Fibroblast of upper back skin (primary cell): ENCODE results near the gene SLC2A5.
A peak's percentile ranks its signal among the peaks of the same experiment; 100 is the strongest.
"Not testable (repeated sequence)": the region's sequence is repeated elsewhere in the genome, so short reads cannot be mapped to it uniquely, and the experiment has no call there.

ENCODE experiments used
- DNase-seq: peaks from one replicate; pipeline ENCODE4 v3.0.0-alpha.2; 2013

SLC2A5 gene

DNA sequence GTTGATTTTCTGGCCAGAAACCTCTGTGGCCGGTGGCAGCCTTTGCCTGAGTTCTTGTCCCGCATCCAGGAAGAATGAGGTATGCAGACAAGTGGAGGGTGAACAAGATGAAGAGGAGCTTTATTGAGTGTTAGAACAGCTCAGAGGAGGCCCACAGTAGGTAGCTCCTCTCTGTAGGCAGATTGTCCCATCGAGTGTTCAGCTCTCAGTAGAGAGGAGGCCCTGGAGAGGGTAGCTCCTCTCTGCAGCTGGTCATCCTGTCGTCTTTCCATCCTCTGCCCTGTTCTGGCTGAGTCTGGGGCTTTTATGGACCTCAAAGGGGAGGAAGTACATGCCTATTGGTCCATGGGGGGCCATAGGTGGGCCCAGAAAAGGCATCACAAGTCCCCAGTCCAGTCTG is 38.4 kb downstream of the SLC2A5 start:
- DNase-seq, result not testable (repeated sequence)

DNA sequence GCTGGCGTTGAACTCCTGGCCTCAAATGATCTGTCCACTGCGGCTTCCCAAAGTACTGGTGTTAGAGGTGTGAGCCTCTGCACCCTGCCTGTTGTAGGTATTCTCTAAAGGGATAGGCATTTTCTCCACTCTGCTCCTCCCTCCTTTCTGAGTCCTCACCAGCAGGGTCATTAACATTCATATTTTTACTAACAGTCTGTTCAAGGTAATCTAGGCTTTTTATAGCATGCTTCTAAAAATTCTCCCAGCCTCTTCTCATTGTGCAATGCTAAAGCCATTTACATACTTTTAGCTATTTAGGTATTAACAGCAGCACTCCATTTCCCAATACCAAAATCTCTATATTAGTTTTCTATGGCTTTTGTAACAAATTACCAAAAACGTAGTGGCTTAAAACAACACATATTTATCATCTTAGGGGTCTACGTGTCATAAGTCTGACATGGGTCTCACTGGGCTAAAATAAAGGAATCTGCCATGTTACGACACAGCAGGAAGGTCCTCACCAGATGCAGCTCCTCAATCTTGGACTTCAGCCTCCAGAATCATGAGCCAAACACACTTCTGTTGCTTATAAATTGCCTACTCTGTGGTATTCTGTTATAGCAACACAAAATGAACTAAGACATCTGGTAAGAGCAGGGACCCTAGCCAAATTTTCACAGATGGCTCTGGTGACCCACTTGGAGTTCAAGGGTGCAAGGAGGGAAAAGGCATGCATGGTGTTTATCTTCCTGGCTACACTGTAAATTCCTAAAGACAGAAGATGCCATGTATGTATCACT is 40.3 kb downstream of the SLC2A5 start:
- DNase-seq, result peak; percentile 32

DNA sequence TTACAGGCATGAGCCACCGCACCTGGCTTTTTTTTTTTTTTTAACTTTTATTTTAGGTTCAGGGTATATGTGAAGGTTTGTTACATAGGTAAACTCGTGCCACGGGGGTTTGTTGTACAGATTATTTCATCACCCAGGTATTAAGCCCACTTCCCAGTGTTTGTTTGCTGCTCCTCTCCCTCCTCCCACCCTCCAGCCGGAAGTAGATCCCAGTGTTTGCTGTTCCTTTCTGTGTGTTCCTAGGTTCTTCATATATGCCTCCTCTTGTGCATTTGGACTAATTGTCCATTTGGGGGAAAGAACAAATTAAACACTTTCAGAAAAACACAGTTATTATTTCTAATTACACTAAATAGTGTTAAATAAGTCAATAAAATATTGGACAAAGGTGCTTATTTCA is 42.1 kb downstream of the SLC2A5 start:
- DNase-seq, result no peak

DNA sequence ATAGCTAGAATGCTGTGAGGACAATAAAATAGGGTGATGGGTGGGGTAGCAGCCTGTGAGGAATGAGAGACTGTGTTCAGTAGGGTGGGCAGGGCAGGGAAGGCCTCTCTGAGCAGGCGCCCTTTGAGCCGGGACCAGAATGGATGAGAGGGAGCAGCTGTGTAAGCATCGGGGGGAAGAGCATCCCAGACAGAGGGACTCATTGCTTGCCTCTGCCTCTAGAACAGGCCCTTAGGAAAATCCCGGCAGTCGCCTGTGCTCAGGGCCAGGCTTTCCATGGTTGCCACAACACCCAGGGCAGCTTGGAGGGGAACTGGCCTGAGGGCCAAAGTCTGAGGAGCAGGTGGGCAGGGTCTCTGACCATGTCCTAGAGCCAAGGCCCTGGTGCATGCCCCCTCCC is 44.0 kb downstream of the SLC2A5 start:
- no peak for DNase-seq

DNA sequence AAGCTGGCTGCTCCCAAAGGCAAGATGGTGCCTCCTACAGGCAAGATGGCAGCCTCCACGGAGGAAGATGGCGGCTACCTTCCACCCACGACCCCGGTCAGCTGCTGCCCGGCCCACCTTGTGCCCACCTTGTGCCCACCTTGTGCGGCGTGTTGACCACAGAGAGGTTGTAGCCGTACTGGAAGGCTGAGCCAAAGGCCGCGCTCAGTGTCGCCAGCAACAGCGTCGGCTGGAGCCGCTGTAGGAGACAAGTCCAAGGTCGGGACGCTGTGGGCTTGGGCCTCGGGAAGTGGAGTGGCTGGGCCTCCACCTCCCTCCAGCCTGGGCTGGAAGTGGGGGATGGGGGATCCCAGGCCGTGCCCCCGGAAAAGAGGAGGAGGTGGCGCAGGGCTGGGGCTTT is 44.6 kb downstream of the SLC2A5 start:
- DNase-seq, result no peak

DNA sequence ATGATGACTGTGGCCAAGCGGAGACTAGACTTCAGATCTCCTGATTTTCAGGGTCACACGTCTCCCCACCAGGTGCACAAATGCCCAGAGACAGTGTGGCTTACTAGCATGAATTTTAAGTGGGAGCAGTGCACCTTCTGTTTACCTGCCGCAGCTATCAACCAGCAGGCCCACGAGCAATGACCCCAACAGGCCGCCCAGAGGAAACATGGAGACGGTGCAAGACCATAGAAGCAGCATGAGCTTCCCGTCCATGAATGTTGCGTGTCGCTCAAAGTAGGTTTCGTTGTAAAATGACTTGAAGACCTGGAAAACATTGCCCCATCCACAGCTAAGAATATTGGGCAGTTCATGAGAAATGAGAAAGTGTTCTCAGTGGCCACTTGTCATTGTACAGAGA is 46.7 kb downstream of the SLC2A5 start:
- no peak for DNase-seq

DNA sequence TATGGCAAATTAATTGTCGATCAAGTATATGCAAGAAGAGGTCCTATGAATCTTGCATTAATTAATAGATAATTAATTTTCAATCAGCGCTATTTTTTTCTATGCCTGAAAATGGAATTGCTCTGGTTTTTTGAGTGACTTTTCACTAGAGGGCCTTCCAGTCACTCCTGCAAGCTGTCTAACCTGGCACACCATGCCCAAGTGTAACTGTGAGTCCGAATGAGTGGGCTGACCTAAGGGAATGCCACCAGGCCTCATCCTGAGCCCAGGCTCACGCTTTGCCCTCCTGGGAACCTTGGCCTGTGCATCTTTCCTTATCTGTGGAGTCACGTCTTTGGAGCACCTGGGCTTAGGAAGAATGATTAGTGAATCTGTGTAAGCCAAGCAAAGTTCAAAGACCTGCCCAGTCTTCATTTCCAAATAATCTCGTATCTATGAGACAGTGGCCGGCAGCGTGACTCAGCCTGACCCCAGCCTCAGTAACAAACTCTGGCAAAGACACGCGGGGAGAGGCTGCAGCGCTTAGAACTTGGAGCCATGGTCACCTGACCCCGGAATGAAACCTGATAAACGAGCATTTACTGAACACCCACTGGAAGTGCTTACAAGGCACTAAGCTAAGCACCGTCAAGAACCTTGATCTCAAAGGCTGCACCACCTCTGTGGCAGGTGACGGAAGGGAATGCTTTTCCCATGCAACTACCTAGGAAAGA is 47.3 kb downstream of the SLC2A5 start:
- not testable (repeated sequence) for DNase-seq

DNA sequence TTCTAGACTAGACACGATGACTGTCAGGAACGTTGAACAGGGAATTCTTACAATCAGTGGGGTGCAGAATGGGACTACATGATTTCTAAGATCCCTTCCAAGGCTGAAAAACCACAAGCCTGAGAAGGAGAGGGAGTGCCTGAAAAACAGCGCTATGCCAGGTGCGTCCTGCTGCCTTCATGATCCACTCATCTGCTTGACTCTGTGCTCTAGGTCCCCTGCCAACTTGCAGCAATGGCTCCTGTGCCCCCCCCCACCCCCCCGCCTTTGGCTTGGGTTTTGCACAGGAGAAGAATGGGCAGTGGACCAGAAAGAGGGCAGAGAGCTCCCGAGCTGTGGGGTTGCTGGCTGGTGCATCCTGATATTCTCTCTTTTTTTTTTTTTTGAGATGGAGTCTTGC is 49.1 kb downstream of the SLC2A5 start:
- DNase-seq, result no peak

DNA sequence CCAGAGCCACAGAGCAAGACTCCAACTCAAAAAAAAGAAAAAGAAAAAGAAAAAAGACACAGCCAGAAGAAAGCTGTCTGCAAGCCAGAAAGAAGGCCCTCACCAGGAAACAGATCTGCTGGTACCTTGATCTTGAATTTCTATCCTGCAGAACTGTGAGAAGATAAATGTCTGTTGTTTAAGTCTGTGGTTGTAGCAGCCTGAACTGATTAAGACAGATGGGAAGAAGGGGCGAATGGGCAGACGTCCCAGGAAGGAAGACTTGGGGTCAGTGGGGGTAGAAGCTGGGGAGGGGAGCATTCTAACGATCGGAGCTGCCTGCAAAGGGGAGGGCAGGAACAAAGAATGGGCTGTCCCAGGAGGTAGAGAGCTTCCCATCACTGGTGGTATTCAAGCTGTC is 49.5 kb downstream of the SLC2A5 start:
- peak; percentile 74 for DNase-seq

DNA sequence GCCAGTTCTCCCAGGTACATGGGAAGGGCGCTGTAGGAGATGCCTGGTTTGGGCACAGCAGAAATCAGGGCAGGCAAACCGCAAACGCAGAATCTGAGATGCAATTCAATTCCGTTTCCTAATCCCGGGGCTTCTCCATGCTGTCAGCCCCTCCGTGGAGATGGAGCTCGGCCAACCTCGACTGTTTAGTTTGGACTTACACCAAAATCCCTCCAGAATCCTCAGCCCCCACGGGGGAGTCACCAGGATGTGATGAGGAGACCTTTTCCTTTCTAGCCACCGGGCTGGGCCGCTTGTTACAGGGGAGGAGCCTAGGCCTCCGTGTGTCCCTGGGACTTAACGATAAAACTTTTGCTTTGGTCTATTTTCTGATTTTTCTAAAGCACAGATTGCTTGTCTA is 51.1 kb downstream of the SLC2A5 start:
- peak; percentile 29 for DNase-seq

DNA sequence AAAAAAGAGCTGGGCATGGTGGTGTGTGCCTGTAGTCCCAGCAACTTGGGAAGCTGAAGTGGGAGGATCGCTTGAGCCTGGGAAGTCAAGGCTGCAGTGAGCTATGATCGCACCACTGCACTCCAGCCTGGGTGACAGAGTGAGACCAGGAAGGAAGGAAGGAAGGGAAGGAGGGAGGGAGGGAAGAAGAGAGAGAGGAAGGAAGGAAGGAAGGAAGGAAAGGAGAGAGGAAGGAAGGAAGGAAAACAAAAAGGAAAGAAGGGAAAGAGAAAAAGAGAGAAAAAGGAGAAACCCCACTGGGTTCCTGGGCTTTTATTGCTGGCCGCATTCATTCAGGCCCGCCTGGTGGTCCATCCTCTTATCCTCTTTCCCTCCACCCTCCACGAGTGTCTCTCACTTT is 53.0 kb downstream of the SLC2A5 start:
- DNase-seq, result no peak

DNA sequence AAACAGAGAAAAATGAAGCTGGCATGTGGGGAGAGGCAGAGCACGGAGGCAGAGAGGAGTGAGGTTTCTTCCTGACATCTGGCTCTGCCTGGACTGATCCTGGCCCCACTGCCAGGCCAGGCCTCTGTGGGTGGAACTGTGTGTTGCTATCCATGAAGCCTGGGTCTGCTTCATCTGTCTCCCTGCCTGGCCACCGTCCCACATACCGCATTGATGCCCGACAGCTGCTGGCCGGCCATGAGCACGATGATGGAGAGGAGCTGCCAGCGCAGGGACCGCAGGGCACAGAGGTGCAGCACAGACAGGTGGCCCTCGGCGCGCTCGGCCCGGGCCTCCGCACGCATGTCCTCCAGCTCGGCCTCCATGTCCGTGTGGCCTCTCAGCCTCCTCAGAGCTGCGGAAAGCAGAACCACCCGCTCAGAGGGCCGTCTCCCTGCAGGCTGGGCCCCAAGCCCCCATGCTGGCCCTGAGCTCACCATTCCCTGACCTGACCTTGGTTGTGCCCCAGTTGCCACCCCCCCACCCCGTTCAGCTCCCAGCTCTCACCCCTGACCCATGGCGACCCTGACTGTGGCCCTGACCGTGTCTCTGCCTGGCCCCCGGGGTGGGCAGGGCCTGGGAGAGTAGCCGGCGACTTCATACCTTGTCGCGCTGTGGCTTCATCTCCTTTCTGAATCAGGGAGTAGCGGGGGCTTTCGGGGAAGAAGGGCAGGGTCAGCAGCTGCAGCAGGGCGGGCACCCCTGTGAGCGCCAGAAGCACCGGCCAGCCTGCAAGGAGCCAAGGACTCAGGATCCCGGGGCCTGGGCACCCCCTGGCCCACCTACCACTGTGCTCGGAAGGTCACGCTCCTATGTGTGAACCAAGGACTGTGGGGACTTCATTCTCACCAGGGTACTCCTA is 54.7 kb downstream of the SLC2A5 start:
- no peak for DNase-seq

DNA sequence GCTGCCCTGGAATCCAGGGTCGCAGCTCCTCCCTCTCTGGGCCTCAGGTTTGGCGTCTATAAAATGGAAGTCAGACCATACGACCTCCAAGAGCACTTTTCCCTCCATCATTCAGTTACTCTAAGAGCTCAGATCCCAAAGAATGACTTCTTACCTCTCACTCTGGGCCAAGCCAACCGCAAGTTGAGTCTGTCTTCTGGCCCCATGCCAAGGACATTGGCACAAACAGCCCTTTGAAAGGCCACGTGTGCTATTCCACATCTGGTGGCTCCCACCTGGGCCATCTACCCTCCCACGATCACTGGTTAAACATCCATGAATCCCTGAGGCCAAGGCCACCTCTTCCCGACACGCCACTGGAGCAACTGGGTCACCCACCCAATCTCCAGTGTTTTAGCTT is 55.6 kb downstream of the SLC2A5 start:
- no peak for DNase-seq

DNA sequence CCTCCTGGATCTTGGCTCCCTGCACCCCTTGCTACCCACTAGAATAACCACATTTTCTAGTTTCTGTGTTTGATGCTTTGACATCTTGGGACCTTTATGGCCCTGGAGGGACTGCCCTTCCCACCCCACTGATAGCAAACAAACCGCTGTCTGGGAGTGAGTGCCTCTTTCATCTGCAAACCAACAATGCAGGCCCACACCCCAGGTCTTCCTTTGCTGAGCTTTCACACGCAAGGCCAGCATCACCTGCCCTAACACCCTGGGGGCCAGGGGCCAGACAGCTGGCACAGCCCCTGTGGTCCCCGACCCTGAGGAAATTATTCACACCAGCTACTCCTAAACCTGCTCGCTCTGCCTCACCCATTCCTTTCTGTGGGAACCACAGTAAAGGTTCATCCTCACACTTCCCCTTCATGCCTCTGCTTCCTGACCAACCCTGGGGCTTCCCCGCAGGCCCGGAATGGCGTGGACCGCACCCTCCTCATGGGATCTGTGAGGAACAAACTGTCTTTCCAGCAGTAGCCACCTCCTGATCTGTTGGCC is 58.6 kb downstream of the SLC2A5 start:
- no peak for DNase-seq

DNA sequence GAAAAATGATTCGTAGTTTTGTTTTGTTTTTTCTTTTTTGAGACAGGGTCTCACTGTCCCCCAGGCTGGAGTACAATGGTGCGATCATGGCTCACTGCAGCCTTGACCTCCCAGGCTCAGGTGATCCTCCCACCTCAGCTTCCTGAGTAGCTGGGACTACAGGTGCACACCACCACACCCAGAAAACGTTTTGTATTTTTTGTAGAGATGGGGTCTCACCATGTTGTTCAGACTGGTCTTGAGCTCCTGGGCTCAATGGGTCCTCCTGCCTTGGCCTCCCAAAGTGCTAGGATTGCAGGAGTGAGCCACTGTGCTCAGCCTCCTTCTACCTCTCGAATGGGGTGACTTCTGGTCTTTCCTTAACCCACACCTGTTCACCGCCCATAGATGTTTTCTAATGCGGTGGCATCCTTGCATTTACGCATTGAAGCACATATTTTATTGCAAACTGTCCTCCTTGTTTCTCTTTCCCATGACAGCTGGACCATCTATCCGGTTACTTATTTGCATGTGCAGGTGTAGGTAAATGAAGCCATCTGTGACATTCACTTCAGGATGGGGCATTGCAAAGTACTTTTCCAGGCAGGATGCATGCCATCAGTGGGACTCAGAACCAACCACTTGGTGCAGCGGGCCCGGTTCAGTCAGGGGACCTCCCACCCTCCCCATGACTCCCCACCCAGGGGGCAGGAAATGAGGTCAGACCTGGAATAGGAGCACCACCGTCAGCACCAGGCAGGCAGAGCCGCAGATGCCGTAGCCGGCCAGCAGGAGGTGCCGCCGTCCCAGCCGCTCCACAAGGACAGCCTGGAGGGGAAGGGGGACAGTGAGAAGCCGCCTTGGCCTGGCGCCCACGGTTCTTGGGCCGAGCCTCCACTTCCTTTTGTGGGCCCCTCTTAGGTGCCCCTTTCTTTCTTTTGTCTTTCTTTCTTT is 59.7 kb downstream of the SLC2A5 start:
- DNase-seq, result peak; percentile 30

DNA sequence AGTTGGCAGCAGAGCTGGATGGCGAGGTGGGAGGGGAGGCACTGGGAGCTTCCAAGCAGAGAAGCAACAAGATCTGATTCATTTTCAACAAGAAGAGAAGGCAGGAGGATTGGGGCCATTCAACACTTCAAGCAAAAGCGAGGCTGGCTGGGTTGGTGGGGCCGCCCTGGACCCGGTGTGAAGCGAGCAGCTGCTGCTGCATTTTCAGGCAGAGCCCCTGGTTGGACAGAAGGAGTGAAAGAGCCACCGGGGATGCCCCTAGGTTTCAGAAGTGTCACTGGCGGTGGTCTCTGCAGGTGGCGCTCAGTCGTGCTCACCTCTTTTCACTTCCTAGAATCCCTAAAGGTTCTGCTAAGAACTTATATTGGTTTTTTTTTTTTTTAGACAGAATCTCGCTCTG is 61.2 kb downstream of the SLC2A5 start:
- no peak for DNase-seq

DNA sequence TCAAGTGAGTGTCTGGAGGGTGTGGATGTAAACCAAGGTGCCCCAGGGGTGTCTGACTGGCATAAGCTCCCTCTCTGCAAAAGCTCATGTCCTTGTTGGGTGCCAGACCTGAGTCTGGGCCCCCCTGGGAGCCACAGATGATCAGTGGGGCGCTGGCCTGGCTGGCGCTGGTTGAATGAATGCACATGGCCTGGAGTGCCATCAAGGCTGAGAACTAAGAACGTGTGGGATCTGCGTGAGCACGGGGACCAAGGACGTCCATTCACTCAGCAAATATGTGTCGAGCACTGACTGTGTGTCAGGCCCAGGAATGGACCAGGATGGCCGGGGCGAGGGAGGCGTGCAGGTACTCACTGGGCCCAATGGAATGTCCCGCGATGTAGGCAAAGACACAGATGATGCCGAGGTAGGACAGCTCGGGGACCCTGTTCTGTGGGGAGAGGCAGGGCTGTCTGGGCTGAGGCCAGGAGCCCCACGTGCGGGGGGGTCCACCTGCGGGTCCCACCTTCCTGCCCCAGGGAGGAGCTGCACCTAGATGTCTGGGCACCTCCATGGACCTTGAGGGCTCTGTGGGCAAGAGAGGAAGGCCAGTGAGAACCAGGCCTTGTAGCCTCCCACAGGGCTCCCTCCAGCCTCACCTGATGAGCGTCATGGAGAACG is 62.3 kb downstream of the SLC2A5 start:
- DNase-seq, result no peak

DNA sequence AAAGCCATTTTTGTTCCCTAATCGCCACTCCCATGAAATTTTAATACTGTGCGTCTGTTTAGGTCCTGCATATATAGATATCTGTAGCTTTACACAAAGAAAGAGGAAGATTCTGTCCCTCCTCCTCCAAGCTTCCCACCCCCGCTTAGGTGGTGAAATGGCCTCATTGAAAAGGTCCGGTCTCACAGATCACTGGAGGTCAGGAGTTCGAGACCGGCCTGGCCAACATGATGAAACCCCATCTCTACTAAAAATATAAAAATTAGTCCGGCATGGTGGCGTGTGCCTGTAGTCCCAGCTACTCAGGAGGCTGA is 64.1 kb downstream of the SLC2A5 start:
- DNase-seq, result no peak

DNA sequence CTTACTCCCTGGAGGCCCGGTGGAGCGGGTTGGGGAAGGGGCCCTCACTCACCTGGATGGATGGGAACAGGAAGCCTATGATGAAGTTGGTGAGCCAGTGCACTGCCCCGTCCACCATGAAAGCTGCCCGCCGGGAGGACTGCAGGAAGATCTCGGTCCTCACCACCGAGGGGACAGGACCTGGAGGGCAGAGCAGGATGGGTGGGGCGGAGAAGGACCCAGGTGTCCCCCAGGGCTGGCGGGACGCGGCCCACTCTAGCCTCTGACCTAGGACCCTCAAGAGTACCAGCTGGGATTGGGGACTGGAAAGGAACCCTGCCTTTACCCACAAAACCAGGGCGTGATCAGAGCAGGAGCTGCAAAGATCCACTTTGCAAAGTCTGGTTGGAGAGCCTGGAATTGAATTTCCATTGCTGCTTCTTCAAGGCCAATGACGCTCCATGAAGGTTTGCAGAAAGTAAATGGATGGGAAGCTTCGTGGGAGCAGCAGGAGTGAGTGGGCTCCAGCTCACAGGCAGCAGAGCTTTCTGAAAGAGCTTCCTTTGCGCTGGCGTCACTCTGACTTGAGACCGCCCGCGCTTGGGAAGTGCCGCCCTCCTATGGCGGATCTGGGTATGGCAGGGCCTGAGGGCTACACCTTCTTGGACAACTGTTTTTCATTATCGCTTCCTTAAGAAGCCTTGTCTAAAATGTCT is 64.6 kb downstream of the SLC2A5 start:
- peak; percentile 87 for DNase-seq

DNA sequence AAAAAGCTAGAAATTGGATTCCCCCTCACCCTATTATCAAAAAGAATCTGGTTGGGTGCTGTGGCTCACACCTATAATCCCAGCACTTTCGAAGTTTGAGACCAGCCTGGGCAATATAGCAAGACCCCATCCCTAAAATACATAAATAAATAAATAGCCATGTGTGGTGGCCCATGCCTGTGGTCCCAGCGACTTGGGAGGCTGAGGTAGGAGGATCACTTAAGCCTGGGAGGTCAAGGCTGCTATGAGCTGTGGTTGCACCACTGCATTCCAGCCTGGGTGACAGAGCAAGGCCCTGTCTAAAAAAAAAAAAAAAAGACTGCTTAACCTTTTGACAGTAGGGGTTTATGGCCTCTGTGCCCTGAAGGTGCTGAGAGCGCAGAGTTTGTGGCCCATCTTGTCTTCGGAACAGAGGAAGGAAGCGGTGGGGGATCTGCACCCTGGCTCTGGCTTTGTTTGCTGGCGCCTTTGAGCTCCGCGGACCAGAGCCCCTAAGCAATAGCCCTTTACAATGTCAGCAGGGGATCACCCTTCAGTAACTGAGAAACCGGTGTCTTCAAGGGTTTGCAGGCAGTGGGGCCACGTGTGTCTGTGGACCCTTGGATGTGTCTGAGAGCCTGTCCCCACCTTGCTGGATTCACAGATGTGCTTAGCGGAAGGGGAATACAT is 65.3 kb downstream of the SLC2A5 start:
- DNase-seq, result no peak

DNA sequence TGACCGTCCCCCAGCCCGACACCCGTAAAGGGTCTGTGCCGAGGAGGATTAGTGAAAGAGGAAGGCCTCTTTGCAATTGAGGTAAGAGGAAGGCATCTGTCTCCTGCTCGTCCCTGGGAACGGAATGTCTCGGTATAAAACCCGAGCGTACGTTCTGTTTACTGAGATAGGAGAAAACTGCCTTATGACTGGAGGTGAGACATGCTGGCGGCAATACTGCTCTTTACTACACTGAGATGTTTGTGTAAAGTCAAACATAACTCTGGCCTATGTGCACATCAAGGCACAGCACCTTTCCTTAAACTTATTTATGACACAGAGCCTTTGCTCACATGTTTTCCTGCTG is 67.2 kb downstream of the SLC2A5 start:
- not testable (repeated sequence) for DNase-seq
